NCI-H524 treated with DMSO at 0.1 percent for 48 hours (cell line): ENCODE data around the gene ITSN1.

Experiments
- DNase-seq: peaks from one replicate; lab custom pipeline; 2025; lab: John Stamatoyannopoulos, UW

ITSN1 gene

GRCh38 chr21:33813832-33814365 lies 171.6 kb downstream of the ITSN1 start:
- no peak for DNase-seq

- no peak for DNase-seq
Observed at GRCh38 chr21:33815143-33815707, 172.9 kb downstream of the ITSN1 start.

- no peak for DNase-seq
Observed at GRCh38 chr21:33816174-33816573, 173.9 kb downstream of the ITSN1 start.

- no peak for DNase-seq
Observed at GRCh38 chr21:33817138-33817537, 174.8 kb downstream of the ITSN1 start.

GRCh38 chr21:33817663-33818451 lies 175.6 kb downstream of the ITSN1 start:
- no peak for DNase-seq

- no peak for DNase-seq
Observed at GRCh38 chr21:33820230-33820770, 178.0 kb downstream of the ITSN1 start.

GRCh38 chr21:33820798-33821197 lies 178.5 kb downstream of the ITSN1 start:
- no peak for DNase-seq

GRCh38 chr21:33821503-33822322 lies 179.4 kb downstream of the ITSN1 start:
- DNase-seq, result no peak

GRCh38 chr21:33824156-33824941 lies 182.0 kb downstream of the ITSN1 start:
- DNase-seq, result no peak

- DNase-seq, result no peak
Observed at GRCh38 chr21:33825419-33825818, 183.1 kb downstream of the ITSN1 start.

- DNase-seq, result no peak
Observed at GRCh38 chr21:33825915-33826314, 183.6 kb downstream of the ITSN1 start.

GRCh38 chr21:33828083-33828482 lies 185.8 kb downstream of the ITSN1 start:
- DNase-seq, result no peak

- DNase-seq, result no peak
Observed at GRCh38 chr21:33828577-33828976, 186.3 kb downstream of the ITSN1 start.

GRCh38 chr21:33829844-33830243 lies 187.5 kb downstream of the ITSN1 start:
- no peak for DNase-seq

- DNase-seq, result no peak
Observed at GRCh38 chr21:33831962-33832659, 189.8 kb downstream of the ITSN1 start.

GRCh38 chr21:33834801-33835500 lies 192.7 kb downstream of the ITSN1 start:
- DNase-seq, result no peak

- no peak for DNase-seq
Observed at GRCh38 chr21:33835920-33836319, 193.6 kb downstream of the ITSN1 start.

- no peak for DNase-seq
Observed at GRCh38 chr21:33836408-33836807, 194.1 kb downstream of the ITSN1 start.

GRCh38 chr21:33839167-33839716 lies 196.9 kb downstream of the ITSN1 start:
- DNase-seq, result no peak

- no peak for DNase-seq
Observed at GRCh38 chr21:33839806-33840205, 197.5 kb downstream of the ITSN1 start.
